HepG2 (cell line): ENCODE results near the gene SUSD6. TPM values are rescaled to one million over a fixed set of nuclear protein-coding genes. Genes with fewer than 3 reads are reported as not detected.

Experiments used
- CBX5 ChIP-seq: sonication (generic); formaldehyde crosslinking; IDR thresholded peaks from 2 replicates; pipeline ENCODE4 v1.4.0; 2020; ENCODE audit warnings: missing genetic modification reagents, borderline replicate concordance
- MED13 ChIP-seq: sonication (generic); formaldehyde crosslinking; IDR thresholded peaks from 2 replicates; pipeline ENCODE4 v1.5.0; 2020; ENCODE audit warnings: missing genetic modification reagents
- MTF2 ChIP-seq: sonication (generic); formaldehyde crosslinking; IDR thresholded peaks from 2 replicates; pipeline ENCODE4 v1.5.0; 2020; ENCODE audit warnings: missing genetic modification reagents, borderline replicate concordance
- MXI1 ChIP-seq: IDR thresholded peaks from 3 replicates; pipeline ENCODE4 v1.6.1; 2012; ENCODE audit warnings: low read depth, low read length, inconsistent platforms, borderline replicate concordance
- NR3C1 ChIP-seq: sonication (generic); formaldehyde crosslinking; IDR thresholded peaks from 2 replicates; pipeline ENCODE4 v1.4.0; 2020; ENCODE audit warnings: missing genetic modification reagents
- RAD51 ChIP-seq: fragments of 450-650 bp; IDR thresholded peaks from 2 replicates; pipeline ENCODE4 v1.6.1; 2016; ENCODE audit warnings: borderline replicate concordance
- RFXAP ChIP-seq: sonication (generic); formaldehyde crosslinking; IDR thresholded peaks from 2 replicates; pipeline ENCODE4 v1.4.0; 2020; ENCODE audit warnings: missing genetic modification reagents, borderline replicate concordance
- ZNF10 ChIP-seq: sonication (generic); formaldehyde crosslinking; IDR thresholded peaks from 2 replicates; pipeline ENCODE4 v1.4.0; 2020; ENCODE audit warnings: mild to moderate bottlenecking, low read depth, missing genetic modification reagents, borderline replicate concordance
- ZNF232 ChIP-seq: sonication (generic); formaldehyde crosslinking; IDR thresholded peaks from 2 replicates; pipeline ENCODE4 v1.4.0; 2020; ENCODE audit warnings: missing genetic modification reagents, borderline replicate concordance
- ZNF737 ChIP-seq: sonication (generic); formaldehyde crosslinking; IDR thresholded peaks from 2 replicates; pipeline ENCODE4 v1.5.0; 2020; ENCODE audit warnings: missing genetic modification reagents, mild to moderate bottlenecking, borderline replicate concordance
- polyA plus RNA-seq, 8 experiments: library from polyadenylated mRNA; depleted of rRNA in 3 of 8; stranded (reverse) in 7 of 8; unstranded in 1 of 8; fragments of >200 nt; fragmentation: Illumina TruSeq in 4 of 8; extraction: Trizol in 4 of 8; gene quantifications; 2 replicates each; pipeline versions ENCODE4 v1.2.1 to v1.2.3, GENCODE V29; 2011 to 2016; ENCODE audit warnings: low read depth in 4 of 8, missing spikeins in 1 of 8, mixed read lengths in 1 of 8; ENCODE audit not compliant: insufficient read depth in 1 of 8
- total RNA-seq, 5 experiments: library from RNA; depleted of rRNA; stranded (reverse); fragments of >200 nt; fragmentation: Illumina TruSeq; extraction: Trizol; gene quantifications; 2 replicates each; pipeline ENCODE4 v1.2.3, GENCODE V29; 2016; ENCODE audit warnings: low read depth in 1 of 5
- TF ChIP-seq, protein P1 (sequence below): sonication (generic); formaldehyde crosslinking; IDR thresholded peaks from 2 replicates; pipeline ENCODE4 v1.4.0; 2020; ENCODE audit warnings: missing genetic modification reagents, low read depth, mild to moderate bottlenecking, borderline replicate concordance
- TF ChIP-seq, protein P2 (sequence below): sonication (generic); formaldehyde crosslinking; IDR thresholded peaks from 2 replicates; pipeline ENCODE4 v1.5.1; 2020; ENCODE audit warnings: mild to moderate bottlenecking, moderate library complexity, missing genetic modification reagents
- TF ChIP-seq, protein P3 (sequence below), 2 experiments: sonication (generic) in 1 of 2; formaldehyde crosslinking in 1 of 2; IDR thresholded peaks; 2 replicates each; pipeline versions ENCODE4 v1.6.1 to v1.9.0; 2014 to 2022; ENCODE audit warnings: antibody characterized with exemption in 1 of 2, borderline replicate concordance in 1 of 2, inconsistent platforms in 1 of 2, low read depth in 1 of 2, missing genetic modification reagents in 1 of 2
- TF ChIP-seq, protein P4 (sequence below): sonication (generic); formaldehyde crosslinking; IDR thresholded peaks from 2 replicates; pipeline ENCODE4 v1.5.0; 2020; ENCODE audit warnings: missing genetic modification reagents
- TF ChIP-seq, protein P5 (sequence below): sonication (generic); formaldehyde crosslinking; IDR thresholded peaks from 2 replicates; pipeline ENCODE4 v1.4.0; 2020; ENCODE audit warnings: missing genetic modification reagents
- TF ChIP-seq, protein P6 (sequence below): sonication (generic); formaldehyde crosslinking; IDR thresholded peaks from 2 replicates; pipeline ENCODE4 v1.4.0; 2020; ENCODE audit warnings: mild to moderate bottlenecking, low read depth, missing genetic modification reagents

Gene SUSD6
- total and polyA plus RNA-seq, 2 of the 13 experiments (the other 11 are each of a cell fraction or from before 2014, with no cell fraction given) = 7.2 to 7.4 TPM

DNA sequence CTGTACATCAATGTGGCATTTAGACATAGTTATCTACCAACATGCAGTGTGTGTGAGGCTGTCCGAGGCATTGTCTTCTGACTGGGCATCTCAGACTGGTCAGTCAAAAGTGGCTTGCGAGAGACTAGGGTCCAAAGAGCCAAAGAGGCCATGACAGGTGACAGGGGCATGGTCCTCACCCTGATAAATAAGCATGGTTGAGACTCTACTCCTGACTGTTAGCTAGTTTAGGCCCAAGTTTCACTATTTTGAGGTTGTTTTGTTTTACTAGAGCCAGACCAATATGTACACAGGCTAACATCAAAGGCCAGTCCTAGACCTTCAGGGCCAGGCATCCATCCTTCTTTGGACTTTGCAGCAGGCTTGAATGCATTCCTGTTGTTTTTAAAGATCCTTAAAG lies 78.6 kb downstream of the SUSD6 start (continued):
- TF ChIP-seq ZNF737 = no peak
- TF ChIP-seq ZNF232 (CRISPR knock-in tag) = peak; percentile 22; the same call in 1 of the 2 replicates
- no peak for TF ChIP-seq ZNF10 (CRISPR knock-in tag)
- peak; percentile 81; the same call in 2 of the 3 replicates for TF ChIP-seq MXI1
- TF ChIP-seq, protein P1, sequence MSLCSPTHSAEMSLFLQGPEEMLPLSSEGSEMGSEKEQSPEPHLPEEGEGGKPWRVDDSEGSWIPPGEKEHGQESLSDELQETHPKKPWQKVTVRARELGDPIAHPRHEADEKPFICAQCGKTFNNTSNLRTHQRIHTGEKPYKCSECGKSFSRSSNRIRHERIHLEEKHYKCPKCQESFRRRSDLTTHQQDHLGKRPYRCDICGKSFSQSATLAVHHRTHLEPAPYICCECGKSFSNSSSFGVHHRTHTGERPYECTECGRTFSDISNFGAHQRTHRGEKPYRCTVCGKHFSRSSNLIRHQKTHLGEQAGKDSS (CRISPR knock-in tag) = no peak
- TF ChIP-seq, protein P2, sequence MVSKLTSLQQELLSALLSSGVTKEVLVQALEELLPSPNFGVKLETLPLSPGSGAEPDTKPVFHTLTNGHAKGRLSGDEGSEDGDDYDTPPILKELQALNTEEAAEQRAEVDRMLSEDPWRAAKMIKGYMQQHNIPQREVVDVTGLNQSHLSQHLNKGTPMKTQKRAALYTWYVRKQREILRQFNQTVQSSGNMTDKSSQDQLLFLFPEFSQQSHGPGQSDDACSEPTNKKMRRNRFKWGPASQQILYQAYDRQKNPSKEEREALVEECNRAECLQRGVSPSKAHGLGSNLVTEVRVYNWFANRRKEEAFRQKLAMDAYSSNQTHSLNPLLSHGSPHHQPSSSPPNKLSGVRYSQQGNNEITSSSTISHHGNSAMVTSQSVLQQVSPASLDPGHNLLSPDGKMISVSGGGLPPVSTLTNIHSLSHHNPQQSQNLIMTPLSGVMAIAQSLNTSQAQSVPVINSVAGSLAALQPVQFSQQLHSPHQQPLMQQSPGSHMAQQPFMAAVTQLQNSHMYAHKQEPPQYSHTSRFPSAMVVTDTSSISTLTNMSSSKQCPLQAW = peak; percentile 67; the same call in 1 of the 2 replicates
- no peak for TF ChIP-seq RFXAP (CRISPR knock-in tag)
- TF ChIP-seq, protein P3, sequence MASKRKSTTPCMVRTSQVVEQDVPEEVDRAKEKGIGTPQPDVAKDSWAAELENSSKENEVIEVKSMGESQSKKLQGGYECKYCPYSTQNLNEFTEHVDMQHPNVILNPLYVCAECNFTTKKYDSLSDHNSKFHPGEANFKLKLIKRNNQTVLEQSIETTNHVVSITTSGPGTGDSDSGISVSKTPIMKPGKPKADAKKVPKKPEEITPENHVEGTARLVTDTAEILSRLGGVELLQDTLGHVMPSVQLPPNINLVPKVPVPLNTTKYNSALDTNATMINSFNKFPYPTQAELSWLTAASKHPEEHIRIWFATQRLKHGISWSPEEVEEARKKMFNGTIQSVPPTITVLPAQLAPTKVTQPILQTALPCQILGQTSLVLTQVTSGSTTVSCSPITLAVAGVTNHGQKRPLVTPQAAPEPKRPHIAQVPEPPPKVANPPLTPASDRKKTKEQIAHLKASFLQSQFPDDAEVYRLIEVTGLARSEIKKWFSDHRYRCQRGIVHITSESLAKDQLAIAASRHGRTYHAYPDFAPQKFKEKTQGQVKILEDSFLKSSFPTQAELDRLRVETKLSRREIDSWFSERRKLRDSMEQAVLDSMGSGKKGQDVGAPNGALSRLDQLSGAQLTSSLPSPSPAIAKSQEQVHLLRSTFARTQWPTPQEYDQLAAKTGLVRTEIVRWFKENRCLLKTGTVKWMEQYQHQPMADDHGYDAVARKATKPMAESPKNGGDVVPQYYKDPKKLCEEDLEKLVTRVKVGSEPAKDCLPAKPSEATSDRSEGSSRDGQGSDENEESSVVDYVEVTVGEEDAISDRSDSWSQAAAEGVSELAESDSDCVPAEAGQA (IDR thresholded peaks at IDR 0.05; ENCODE audit: low read depth) = no peak
- TF ChIP-seq, protein P3 (CRISPR knock-in tag; IDR thresholded peaks at IDR 0.05; ENCODE audit: borderline replicate concordance) = no peak
- TF ChIP-seq CBX5 = peak; percentile 65; the same call in 1 of the 2 replicates
- TF ChIP-seq, protein P4, sequence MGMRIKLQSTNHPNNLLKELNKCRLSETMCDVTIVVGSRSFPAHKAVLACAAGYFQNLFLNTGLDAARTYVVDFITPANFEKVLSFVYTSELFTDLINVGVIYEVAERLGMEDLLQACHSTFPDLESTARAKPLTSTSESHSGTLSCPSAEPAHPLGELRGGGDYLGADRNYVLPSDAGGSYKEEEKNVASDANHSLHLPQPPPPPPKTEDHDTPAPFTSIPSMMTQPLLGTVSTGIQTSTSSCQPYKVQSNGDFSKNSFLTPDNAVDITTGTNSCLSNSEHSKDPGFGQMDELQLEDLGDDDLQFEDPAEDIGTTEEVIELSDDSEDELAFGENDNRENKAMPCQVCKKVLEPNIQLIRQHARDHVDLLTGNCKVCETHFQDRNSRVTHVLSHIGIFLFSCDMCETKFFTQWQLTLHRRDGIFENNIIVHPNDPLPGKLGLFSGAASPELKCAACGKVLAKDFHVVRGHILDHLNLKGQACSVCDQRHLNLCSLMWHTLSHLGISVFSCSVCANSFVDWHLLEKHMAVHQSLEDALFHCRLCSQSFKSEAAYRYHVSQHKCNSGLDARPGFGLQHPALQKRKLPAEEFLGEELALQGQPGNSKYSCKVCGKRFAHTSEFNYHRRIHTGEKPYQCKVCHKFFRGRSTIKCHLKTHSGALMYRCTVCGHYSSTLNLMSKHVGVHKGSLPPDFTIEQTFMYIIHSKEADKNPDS (CRISPR knock-in tag) = no peak
- TF ChIP-seq, protein P5, sequence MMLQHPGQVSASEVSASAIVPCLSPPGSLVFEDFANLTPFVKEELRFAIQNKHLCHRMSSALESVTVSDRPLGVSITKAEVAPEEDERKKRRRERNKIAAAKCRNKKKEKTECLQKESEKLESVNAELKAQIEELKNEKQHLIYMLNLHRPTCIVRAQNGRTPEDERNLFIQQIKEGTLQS (CRISPR knock-in tag) = no peak
- no peak for TF ChIP-seq RAD51
- no peak for TF ChIP-seq NR3C1 (CRISPR knock-in tag)
- TF ChIP-seq, protein P6, sequence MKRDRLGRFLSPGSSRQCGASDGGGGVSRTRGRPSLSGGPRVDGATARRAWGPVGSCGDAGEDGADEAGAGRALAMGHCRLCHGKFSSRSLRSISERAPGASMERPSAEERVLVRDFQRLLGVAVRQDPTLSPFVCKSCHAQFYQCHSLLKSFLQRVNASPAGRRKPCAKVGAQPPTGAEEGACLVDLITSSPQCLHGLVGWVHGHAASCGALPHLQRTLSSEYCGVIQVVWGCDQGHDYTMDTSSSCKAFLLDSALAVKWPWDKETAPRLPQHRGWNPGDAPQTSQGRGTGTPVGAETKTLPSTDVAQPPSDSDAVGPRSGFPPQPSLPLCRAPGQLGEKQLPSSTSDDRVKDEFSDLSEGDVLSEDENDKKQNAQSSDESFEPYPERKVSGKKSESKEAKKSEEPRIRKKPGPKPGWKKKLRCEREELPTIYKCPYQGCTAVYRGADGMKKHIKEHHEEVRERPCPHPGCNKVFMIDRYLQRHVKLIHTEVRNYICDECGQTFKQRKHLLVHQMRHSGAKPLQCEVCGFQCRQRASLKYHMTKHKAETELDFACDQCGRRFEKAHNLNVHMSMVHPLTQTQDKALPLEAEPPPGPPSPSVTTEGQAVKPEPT (CRISPR knock-in tag) = no peak
- no peak for TF ChIP-seq MTF2 (CRISPR knock-in tag)
- TF ChIP-seq MED13 (CRISPR knock-in tag) = no peak
